Astrocyte of the hippocampus (primary cell): ENCODE data around the gene STX1A.

ENCODE experiments used
- DNase-seq: peaks from one replicate; pipeline ENCODE4 v3.0.0; 2011; ENCODE audit warnings: low read depth, low spot score

The STX1A gene

DNA sequence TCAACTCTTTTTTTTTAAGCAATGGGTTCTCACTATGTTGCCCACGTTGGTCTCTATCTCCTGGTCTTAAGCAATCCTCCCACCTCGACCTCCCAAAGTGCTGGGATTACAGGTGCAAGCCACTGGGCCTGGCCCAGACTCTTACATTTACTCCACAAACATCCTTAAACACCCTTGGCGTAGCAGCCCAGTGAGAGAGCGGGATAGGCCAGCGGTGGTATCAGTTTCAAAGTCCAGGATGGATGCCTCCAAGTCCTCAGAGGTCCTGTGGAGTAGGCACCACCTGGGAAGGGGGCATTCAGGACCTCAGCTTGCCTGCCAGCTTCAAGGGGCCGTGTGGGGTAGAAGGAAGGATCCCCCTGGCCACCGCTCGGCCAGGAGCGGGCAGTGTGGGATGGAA, 69.9 kb downstream of the STX1A start:
- DNase-seq = no peak
